ENCODE measurements around the gene MYO5C. TPM values are rescaled to one million over a fixed set of nuclear protein-coding genes. Genes with fewer than 3 reads are reported as not detected.

The MYO5C gene
- total RNA-seq, 4 donors from 2014 or later: 3.7 to 12.4 (median 7.6) TPM

- Histone ChIP-seq H3K36me3 (peaks cover 7 to 85% (median 34%) of the 10 kb centered on the region in 4 donors), H3K4me3 (no peak overlapping the region), H3K9me3 (no peaks in the 10 kb centered on the region), H3K4me1 (no peaks in the 10 kb centered on the region), H3K27ac (replicated peaks in 1 of 4) (no peak overlapping the region), H3K27me3 (no peaks in the 10 kb centered on the region)
- WGBS: 92% methylated on average over 5 of the region's 5 CpGs
- intact Hi-C loops (cut with DNase I): no loop called here
- TF ChIP-seq EP300 (IDR thresholded peaks at IDR 0.05): no peak
- no peak for TF ChIP-seq CTCF (IDR thresholded peaks at IDR 0.05)
- TF ChIP-seq POLR2A (IDR thresholded peaks at IDR 0.05; ENCODE audit: low read depth): no peak
- TF ChIP-seq POLR2AphosphoS5 (IDR thresholded peaks at IDR 0.05): no peak
- no peak for DNase-seq (ENCODE audit: extremely low spot score)
Measured at GRCh38 chr15:52148403-52148802, 147.2 kb downstream of the MYO5C start.

- DNase-seq (ENCODE audit: extremely low spot score): no peak
- TF ChIP-seq POLR2A (IDR thresholded peaks at IDR 0.05; ENCODE audit: low read depth) (no peak), POLR2AphosphoS5 (IDR thresholded peaks at IDR 0.05) (no peak), EP300 (IDR thresholded peaks at IDR 0.05) (no peak), CTCF (IDR thresholded peaks at IDR 0.05) (no peak)
- H3K4me3 ChIP-seq: no peak overlapping the region
- H3K4me1 ChIP-seq: no peaks in the 10 kb centered on the region
- H3K36me3 ChIP-seq: peaks cover 7 to 70% (median 28%) of the 10 kb centered on the region in 4 donors
- H3K27me3 ChIP-seq: no peaks in the 10 kb centered on the region
- WGBS: 75% methylated on average over 3 of the region's 3 CpGs
- no peaks in the 10 kb centered on the region for H3K9me3 ChIP-seq
- no peak overlapping the region for H3K27ac ChIP-seq (replicated peaks in 1 of 4)
- intact Hi-C loops (cut with DNase I): no loop called here
Measured at GRCh38 chr15:52146776-52147175, 148.8 kb downstream of the MYO5C start.

- Histone ChIP-seq H3K36me3 (peaks cover 7 to 65% (median 27%) of the 10 kb centered on the region in 4 donors), H3K9me3 (no peaks in the 10 kb centered on the region), H3K4me3 (no peak overlapping the region), H3K27ac (replicated peaks in 1 of 4) (no peak overlapping the region), H3K27me3 (no peaks in the 10 kb centered on the region), H3K4me1 (no peaks in the 10 kb centered on the region)
- 97% methylated on average over 2 of the region's 2 CpGs for WGBS
- no peak for TF ChIP-seq CTCF (IDR thresholded peaks at IDR 0.05)
- TF ChIP-seq POLR2A (IDR thresholded peaks at IDR 0.05; ENCODE audit: low read depth): no peak
- no peak for TF ChIP-seq POLR2AphosphoS5 (IDR thresholded peaks at IDR 0.05)
- TF ChIP-seq EP300 (IDR thresholded peaks at IDR 0.05): no peak
- no peak for DNase-seq (ENCODE audit: extremely low spot score)
- intact Hi-C loops (cut with DNase I): no loop called here
Measured at GRCh38 chr15:52146261-52146660, 149.3 kb downstream of the MYO5C start.

GRCh38 chr15:52144656-52145178, 150.9 kb downstream of the MYO5C start:
- no peak for DNase-seq (ENCODE audit: extremely low spot score)
- 80% methylated on average over 7 of the region's 7 CpGs for WGBS
- no peaks in the 10 kb centered on the region for H3K27me3 ChIP-seq
- peaks cover 0 to 5% (median 2%) of the 10 kb centered on the region in 4 donors for H3K4me1 ChIP-seq
- peaks cover 7 to 60% (median 22%) of the 10 kb centered on the region in 4 donors for H3K36me3 ChIP-seq
- intact Hi-C loops (cut with DNase I): no loop called here
- TF ChIP-seq POLR2A (IDR thresholded peaks at IDR 0.05; ENCODE audit: low read depth) (no peak), CTCF (IDR thresholded peaks at IDR 0.05) (no peak), POLR2AphosphoS5 (IDR thresholded peaks at IDR 0.05) (no peak), EP300 (IDR thresholded peaks at IDR 0.05) (no peak)
- H3K9me3 ChIP-seq: no peaks in the 10 kb centered on the region
- H3K27ac ChIP-seq (replicated peaks in 1 of 4): no peak overlapping the region
- no peak overlapping the region for H3K4me3 ChIP-seq

GRCh38 chr15:52143873-52144272, 151.7 kb downstream of the MYO5C start:
- DNase-seq (ENCODE audit: extremely low spot score): no peak
- Histone ChIP-seq H3K27ac (replicated peaks in 1 of 4) (no peak overlapping the region), H3K4me1 (peaks cover 0 to 8% (median 3%) of the 10 kb centered on the region in 4 donors), H3K27me3 (no peaks in the 10 kb centered on the region), H3K36me3 (peaks cover 0 to 52% (median 17%) of the 10 kb centered on the region in 4 donors), H3K9me3 (no peaks in the 10 kb centered on the region), H3K4me3 (no peak overlapping the region)
- no peak for TF ChIP-seq EP300 (IDR thresholded peaks at IDR 0.05)
- no peak for TF ChIP-seq CTCF (IDR thresholded peaks at IDR 0.05)
- TF ChIP-seq POLR2AphosphoS5 (IDR thresholded peaks at IDR 0.05): no peak
- no peak for TF ChIP-seq POLR2A (IDR thresholded peaks at IDR 0.05; ENCODE audit: low read depth)
- intact Hi-C loops (cut with DNase I): no loop called here
- WGBS: 80% methylated on average over 11 of the region's 11 CpGs
